HG02938 (cell line): ENCODE data around the gene FOXJ3.

Source experiments
- ATAC-seq: cut with Tn5 transposase; IDR thresholded peaks from one replicate; pipeline ENCODE4 v1.9.1; 2021; ENCODE audit warnings: mild to moderate bottlenecking, moderate library complexity; ENCODE audit not compliant: unreplicated experiment

Gene FOXJ3

GRCh38 chr1:42195841-42196240, 139.2 kb downstream of the FOXJ3 start:
- no peak for ATAC-seq

- no peak for ATAC-seq
Observed at GRCh38 chr1:42192106-42192505, 142.9 kb downstream of the FOXJ3 start.

- no peak for ATAC-seq
Observed at GRCh38 chr1:42191319-42191718, 143.7 kb downstream of the FOXJ3 start.

- ATAC-seq: no peak
Observed at GRCh38 chr1:42189931-42190853, 144.8 kb downstream of the FOXJ3 start.

GRCh38 chr1:42186152-42186551, 148.9 kb downstream of the FOXJ3 start:
- ATAC-seq: no peak

- no peak for ATAC-seq
Observed at GRCh38 chr1:42184616-42185015, 150.4 kb downstream of the FOXJ3 start.

GRCh38 chr1:42183957-42184268, 151.1 kb downstream of the FOXJ3 start:
- ATAC-seq: no peak

GRCh38 chr1:42183210-42183956, 151.7 kb downstream of the FOXJ3 start:
- ATAC-seq: no peak

GRCh38 chr1:42181687-42182086, 153.3 kb downstream of the FOXJ3 start:
- ATAC-seq: no peak

- ATAC-seq: no peak
Observed at GRCh38 chr1:42179900-42180329, 155.1 kb downstream of the FOXJ3 start.

GRCh38 chr1:42179275-42179674, 155.8 kb downstream of the FOXJ3 start:
- no peak for ATAC-seq

- ATAC-seq: no peak
Observed at GRCh38 chr1:42178249-42178648, 156.8 kb downstream of the FOXJ3 start.

GRCh38 chr1:42177541-42177981, 157.5 kb downstream of the FOXJ3 start:
- no peak for ATAC-seq

GRCh38 chr1:42176902-42177519, 158.0 kb downstream of the FOXJ3 start:
- ATAC-seq: no peak

GRCh38 chr1:42175314-42176054, 159.6 kb downstream of the FOXJ3 start:
- no peak for ATAC-seq

GRCh38 chr1:42173961-42174735, 160.9 kb downstream of the FOXJ3 start:
- ATAC-seq: no peak

- ATAC-seq: no peak
Observed at GRCh38 chr1:42173155-42173933, 161.7 kb downstream of the FOXJ3 start.

- no peak for ATAC-seq
Observed at GRCh38 chr1:42172381-42173133, 162.5 kb downstream of the FOXJ3 start.
